GM12891 (cell line): ENCODE data around the gene ANKRD10.
"Not testable (repeated sequence)": the region's sequence is repeated elsewhere in the genome, so short reads cannot be mapped to it uniquely, and the experiment has no call there.

Source experiments
- PAX5 ChIP-seq: IDR thresholded peaks from 2 replicates; pipeline ENCODE4 v1.6.1; 2011; ENCODE audit warnings: low read length, moderate library complexity, mild to moderate bottlenecking; ENCODE audit not compliant: insufficient read depth, severe bottlenecking
- POLR2A ChIP-seq: IDR thresholded peaks from 2 replicates; pipeline ENCODE4 v1.6.1; 2011; ENCODE audit warnings: low read depth, low read length, control low read depth
- POLR2AphosphoS5 ChIP-seq: IDR thresholded peaks from 2 replicates; pipeline ENCODE4 v1.6.1; 2011; ENCODE audit warnings: low read depth, low read length, control low read depth
- POU2F2 ChIP-seq: IDR thresholded peaks from 2 replicates; pipeline ENCODE4 v1.6.1; 2011; ENCODE audit warnings: low read depth, mild to moderate bottlenecking, control low read depth, low read length, moderate library complexity
- SPI1 ChIP-seq: IDR thresholded peaks from 2 replicates; pipeline ENCODE4 v1.6.1; 2011; ENCODE audit warnings: low read depth, low read length, control low read depth
- TAF1 ChIP-seq: IDR thresholded peaks from 2 replicates; pipeline ENCODE4 v1.6.1; 2011; ENCODE audit warnings: low read depth, low read length, control low read depth

GRCh38 chr13:110954533-110954920 lies 39.7 kb upstream of the ANKRD10 start:
- not testable (repeated sequence) for TF ChIP-seq POLR2AphosphoS5, POLR2A, TAF1, PAX5, SPI1, POU2F2
